Smooth muscle cell (in vitro differentiated cells): ENCODE measurements around the gene PKIG. TPM values are rescaled to one million over a fixed set of nuclear protein-coding genes. Genes with fewer than 3 reads are reported as not detected.

Experiments
- DNase-seq: peaks from one replicate; lab custom pipeline; 2025; ENCODE audit not compliant: unreplicated experiment; lab: John Stamatoyannopoulos, UW
- H2AFZ ChIP-seq: fragments of 200-600 bp; sonication (generic); 2 replicates; pipeline ENCODE4 v1.6.0; 2016; ENCODE audit warnings: antibody characterized with exemption, low read depth, mild to moderate bottlenecking
- H3F3A ChIP-seq: fragments of 200-600 bp; sonication (generic); 2 replicates; pipeline ENCODE4 v1.6.0; 2017; ENCODE audit warnings: antibody characterized with exemption, low read depth
- H3K27ac ChIP-seq: fragments of 200-600 bp; sonication (generic); 2 replicates; pipeline ENCODE4 v1.5.1; 2016; ENCODE audit warnings: low read depth, mild to moderate bottlenecking
- H3K27me3 ChIP-seq: fragments of 200-600 bp; sonication (generic); 2 replicates; pipeline ENCODE4 v1.6.1; 2016; ENCODE audit warnings: low read depth, mild to moderate bottlenecking
- H3K36me3 ChIP-seq: fragments of 200-600 bp; sonication (generic); 2 replicates; pipeline ENCODE4 v1.5.1; 2016; ENCODE audit warnings: low read depth
- H3K4me1 ChIP-seq: fragments of 200-600 bp; sonication (generic); 2 replicates; pipeline ENCODE4 v1.5.1; 2016; ENCODE audit warnings: low read depth
- H3K4me2 ChIP-seq: fragments of 200-600 bp; sonication (generic); 2 replicates; pipeline ENCODE4 v1.6.0; 2016; ENCODE audit warnings: mild to moderate bottlenecking
- H3K4me3 ChIP-seq: fragments of 200-600 bp; sonication (generic); 2 replicates; pipeline ENCODE4 v1.5.1; 2016; ENCODE audit warnings: mild to moderate bottlenecking
- H3K79me2 ChIP-seq: fragments of 200-600 bp; sonication (generic); 2 replicates; pipeline ENCODE4 v1.6.0; 2016; ENCODE audit warnings: low read depth, mild to moderate bottlenecking
- H3K9ac ChIP-seq: fragments of 200-600 bp; sonication (generic); 2 replicates; pipeline ENCODE4 v1.6.0; 2016; ENCODE audit warnings: low read depth
- H3K9me3 ChIP-seq: fragments of 200-600 bp; sonication (generic); replicated peaks from 2 replicates; pipeline ENCODE4 v1.5.1; 2016; ENCODE audit warnings: low read depth
- H4K20me1 ChIP-seq: fragments of 200-600 bp; sonication (generic); 2 replicates; pipeline ENCODE4 v1.6.0; 2016; ENCODE audit warnings: low read depth
- CTCF ChIP-seq: fragments of 200-600 bp; sonication (generic); IDR thresholded peaks from 2 replicates; pipeline ENCODE4 v1.5.1; 2017; ENCODE audit warnings: borderline replicate concordance, mild to moderate bottlenecking, antibody characterized with exemption; ENCODE audit not compliant: insufficient read depth, poor library complexity, severe bottlenecking
- WGBS: methylation state at CpG from one replicate; pipeline ENCODE4 v1.1.7; 2016; ENCODE audit warnings: low lambda C conversion rate; 5-methylcytosine and 5-hydroxymethylcytosine counted together
- polyA plus RNA-seq: library from polyadenylated mRNA; unstranded; fragments of >200 nt; fragmentation: Nextera tagmentation; extraction: Ambion mirVana; gene quantifications from 2 replicates; pipeline ENCODE4 v1.2.1, GENCODE V29; 2016
- total RNA-seq: library from RNA; depleted of rRNA; stranded (reverse); fragments of >200 nt; gene quantifications from 2 replicates; pipeline ENCODE4 v1.2.3, GENCODE V29; 2014

PKIG gene
- total and polyA plus RNA-seq, 2 experiments from 2014 or later: 68.9 to 86.1 TPM

- Histone ChIP-seq H3F3A (peaks cover 2% of the 10 kb centered on the region), H3K4me2 (no peak overlapping the region), H3K27ac (no peak overlapping the region), H3K4me3 (no peak overlapping the region), H3K9ac (no peak overlapping the region), H3K4me1 (peaks cover 10% of the 10 kb centered on the region), H3K36me3 (no peaks in the 10 kb centered on the region), H4K20me1 (no peaks in the 10 kb centered on the region), H3K79me2 (no peaks in the 10 kb centered on the region), H3K9me3 (no peaks in the 10 kb centered on the region), H3K27me3 (no peaks in the 10 kb centered on the region), H2AFZ (no peak overlapping the region)
- WGBS: 85% methylated on average over 11 of the region's 11 CpGs
- no peak for TF ChIP-seq CTCF
- DNase-seq: no peak
Measured at GRCh38 chr20:44637522-44638372, 55.4 kb downstream of the PKIG start.

- H3K27ac ChIP-seq: no peak overlapping the region
- no peak for DNase-seq
- H2AFZ ChIP-seq: no peak overlapping the region
- H3K4me3 ChIP-seq: no peak overlapping the region
- peaks cover 9% of the 10 kb centered on the region for H3F3A ChIP-seq
- no peak overlapping the region for H3K4me2 ChIP-seq
- WGBS: 97% methylated on average over 2 of the region's 2 CpGs
- no peaks in the 10 kb centered on the region for H3K9me3 ChIP-seq
- H4K20me1 ChIP-seq: no peaks in the 10 kb centered on the region
- H3K4me1 ChIP-seq: peaks cover 26% of the 10 kb centered on the region
- H3K9ac ChIP-seq: no peak overlapping the region
- no peaks in the 10 kb centered on the region for H3K27me3 ChIP-seq
- no peaks in the 10 kb centered on the region for H3K79me2 ChIP-seq
- H3K36me3 ChIP-seq: no peaks in the 10 kb centered on the region
- no peak for TF ChIP-seq CTCF
Measured at GRCh38 chr20:44640522-44640921, 58.1 kb downstream of the PKIG start.

- DNase-seq: no peak
- H3K36me3 ChIP-seq: no peaks in the 10 kb centered on the region
- no peak overlapping the region for H3K4me2 ChIP-seq
- H3K27me3 ChIP-seq: no peaks in the 10 kb centered on the region
- H3F3A ChIP-seq: peaks cover 9% of the 10 kb centered on the region
- H3K79me2 ChIP-seq: no peaks in the 10 kb centered on the region
- peaks cover 29% of the 10 kb centered on the region for H3K4me1 ChIP-seq
- no peak overlapping the region for H2AFZ ChIP-seq
- no peak for TF ChIP-seq CTCF
- H3K4me3 ChIP-seq: no peak overlapping the region
- H3K9ac ChIP-seq: no peak overlapping the region
- no peaks in the 10 kb centered on the region for H3K9me3 ChIP-seq
- no peaks in the 10 kb centered on the region for H4K20me1 ChIP-seq
- H3K27ac ChIP-seq: no peak overlapping the region
- 96% methylated on average over 5 of the region's 5 CpGs for WGBS
Measured at GRCh38 chr20:44641325-44641724, 58.9 kb downstream of the PKIG start.
